ENCODE measurements around the gene HOTAIR.
A peak's percentile ranks its signal among the peaks of the same experiment; 100 is the strongest.

Gene HOTAIR

DNA sequence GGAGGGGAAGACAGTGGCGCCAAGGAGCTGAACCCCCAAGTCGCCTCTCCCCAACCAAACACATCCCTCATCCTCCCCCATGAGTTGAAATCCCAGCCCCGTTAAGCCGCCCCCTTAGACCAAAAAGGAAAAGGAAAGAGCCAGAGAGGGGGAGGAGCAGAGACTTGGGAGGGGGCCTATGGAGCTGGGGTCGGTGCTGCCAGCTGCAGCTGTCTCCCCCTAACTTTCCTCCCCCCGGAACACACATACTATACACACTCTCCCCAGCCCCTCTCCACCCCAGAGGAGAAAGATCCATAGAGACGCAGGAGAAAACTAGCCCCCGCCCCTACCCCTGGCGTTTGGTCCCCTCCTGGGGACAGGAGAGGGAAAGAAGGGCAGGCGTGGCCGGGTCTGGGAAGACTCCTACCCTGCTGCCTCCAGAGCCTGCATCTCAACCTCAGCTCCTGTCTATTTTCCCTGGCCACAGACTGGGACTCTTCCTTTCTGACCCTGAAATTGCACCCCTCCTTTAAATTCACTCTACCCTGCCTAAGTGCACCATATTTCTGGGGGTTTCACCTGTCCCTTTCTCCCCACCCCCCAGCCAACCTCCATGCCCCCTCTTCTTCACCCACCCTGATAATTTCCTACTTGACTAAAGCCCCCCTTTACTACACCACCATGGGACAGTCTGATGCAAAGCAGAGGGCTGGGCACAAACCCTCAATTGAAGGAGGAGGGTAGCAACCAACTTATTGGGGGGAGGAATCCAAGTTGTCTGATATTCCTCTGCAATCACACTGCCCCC is 23.6 kb upstream of the HOTAIR start:
- DNase-seq: no peak

- no peak for DNase-seq
Observed at GRCh38 chr12:53997204-53998109, 22.7 kb upstream of the HOTAIR start.

GRCh38 chr12:53996240-53997203 is 21.8 kb upstream of the HOTAIR start:
- no peak for DNase-seq

DNA sequence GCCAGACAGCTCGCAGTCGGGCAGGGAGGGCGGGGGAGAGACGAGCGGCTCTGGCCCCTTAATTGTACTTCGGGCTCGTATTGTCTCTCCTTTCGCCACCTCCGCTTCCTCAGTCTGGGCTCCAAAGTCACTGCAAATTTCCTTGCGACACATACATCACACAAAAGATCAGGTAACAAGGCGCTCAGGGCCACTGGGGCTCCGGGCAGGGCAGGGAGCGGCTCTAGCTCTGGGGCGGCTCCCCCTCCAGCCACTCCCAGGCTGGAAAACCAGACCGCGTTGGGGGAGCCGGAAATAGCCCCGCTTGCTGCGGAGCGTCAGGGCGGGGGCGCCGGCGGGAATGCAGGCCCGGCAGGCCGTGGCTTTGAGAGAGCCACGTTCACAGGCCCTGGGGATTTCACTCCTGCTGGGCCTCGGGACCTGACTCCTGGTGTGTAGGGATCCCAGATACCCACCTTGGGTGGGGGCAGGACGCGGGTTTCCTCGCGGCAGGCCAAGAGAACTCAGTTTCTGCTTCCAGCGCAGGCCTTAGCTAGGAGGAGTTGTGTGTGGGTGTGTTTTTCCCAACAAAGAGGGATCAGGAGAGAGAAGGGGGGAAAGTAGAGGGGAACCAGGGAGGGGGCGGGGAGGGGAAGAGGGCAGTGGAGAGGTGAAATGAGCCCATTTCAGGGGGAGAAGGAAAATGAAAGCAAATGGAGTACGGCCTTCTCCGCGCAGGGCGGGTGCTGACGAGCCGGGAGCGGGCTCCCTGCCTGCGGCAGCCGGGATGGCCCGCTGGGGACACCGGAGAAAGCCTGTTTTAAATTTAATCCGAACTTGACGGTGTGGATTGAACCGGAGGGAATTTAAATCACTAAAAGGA is 20.9 kb upstream of the HOTAIR start:
- DNase-seq: peak; percentile 46

- no peak for DNase-seq
Observed at GRCh38 chr12:53995002-53995377, 20.2 kb upstream of the HOTAIR start.

GRCh38 chr12:53994264-53995001 is 19.7 kb upstream of the HOTAIR start:
- no peak for DNase-seq

DNA sequence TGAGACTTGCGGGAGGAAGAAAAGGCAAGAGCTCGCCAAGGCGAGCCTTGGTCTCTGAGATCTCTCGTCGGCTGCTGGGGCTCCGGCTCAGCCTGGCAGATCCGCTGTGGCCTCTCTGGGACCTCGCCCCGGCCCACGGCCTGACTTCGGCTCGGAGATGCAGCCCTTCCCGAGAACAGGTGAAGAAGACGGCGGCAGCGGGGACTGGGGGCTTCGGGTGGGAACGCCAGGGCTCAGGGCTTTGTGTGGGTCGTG is 19.2 kb upstream of the HOTAIR start:
- no peak for DNase-seq

DNA sequence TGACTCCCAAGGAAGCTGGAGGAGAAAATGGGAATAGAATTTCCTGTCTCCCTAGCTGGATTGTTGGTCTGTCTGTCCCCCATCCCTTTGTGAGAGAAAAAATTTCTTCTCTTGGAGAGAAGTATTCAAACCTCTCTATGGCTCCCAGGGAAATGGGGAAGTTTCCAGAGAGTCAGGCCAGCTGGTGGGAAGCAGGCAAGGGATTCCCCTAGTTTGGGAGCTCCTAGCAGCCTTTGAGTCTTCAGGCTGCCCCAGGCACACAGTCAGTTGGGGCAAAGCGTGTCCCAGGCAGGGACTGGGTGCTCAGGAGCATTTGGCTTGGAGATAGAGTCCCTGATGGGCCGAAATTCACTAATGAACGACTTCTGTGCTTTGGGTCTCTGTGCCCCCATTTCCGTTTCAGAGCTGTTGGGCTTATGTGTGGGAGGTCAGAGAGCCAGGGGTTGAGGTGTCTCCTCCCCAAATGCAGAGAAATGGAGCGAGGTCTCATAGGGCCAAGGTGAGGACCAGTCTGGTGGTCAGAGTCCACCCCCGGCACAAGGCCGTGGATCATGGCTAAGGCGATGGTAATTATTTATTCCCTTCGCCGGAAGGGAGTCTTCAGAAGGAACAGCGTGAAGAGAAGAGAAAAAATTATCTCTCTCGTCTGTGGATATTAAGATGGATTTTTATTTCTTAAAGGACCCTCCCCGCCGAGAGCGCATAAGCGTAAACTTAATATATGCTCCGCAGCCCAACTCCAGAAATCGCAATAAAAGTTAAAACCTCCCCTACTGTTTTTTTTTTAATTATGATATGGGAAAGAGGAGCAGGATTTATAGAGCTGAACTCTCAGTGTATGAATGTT is 18.6 kb upstream of the HOTAIR start:
- DNase-seq: no peak

DNA sequence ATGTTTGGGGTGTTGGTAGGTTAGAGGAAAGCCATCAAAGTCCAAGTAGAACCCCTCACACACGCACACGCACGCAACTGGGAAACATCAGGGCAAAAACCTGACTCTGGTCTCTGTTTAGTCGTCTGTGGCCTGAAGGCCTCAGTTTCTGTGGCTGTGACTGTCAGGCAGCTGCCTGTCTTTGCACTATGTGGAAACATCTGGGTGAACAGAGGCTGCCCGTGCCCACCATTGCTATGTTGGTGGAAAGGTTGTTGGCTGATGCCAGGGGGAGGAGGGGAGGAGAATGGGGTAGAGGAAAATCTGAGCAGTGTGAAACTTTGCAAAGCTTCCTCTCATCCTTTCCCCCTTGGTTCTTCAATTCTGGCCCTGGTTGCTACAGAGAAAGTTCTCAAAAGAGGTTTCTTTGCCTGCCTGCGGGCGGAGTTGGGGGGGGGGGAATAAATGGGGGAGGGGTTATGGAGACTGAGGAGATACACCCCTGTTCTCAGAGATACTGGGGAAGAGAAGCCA is 17.7 kb upstream of the HOTAIR start:
- no peak for DNase-seq

DNA sequence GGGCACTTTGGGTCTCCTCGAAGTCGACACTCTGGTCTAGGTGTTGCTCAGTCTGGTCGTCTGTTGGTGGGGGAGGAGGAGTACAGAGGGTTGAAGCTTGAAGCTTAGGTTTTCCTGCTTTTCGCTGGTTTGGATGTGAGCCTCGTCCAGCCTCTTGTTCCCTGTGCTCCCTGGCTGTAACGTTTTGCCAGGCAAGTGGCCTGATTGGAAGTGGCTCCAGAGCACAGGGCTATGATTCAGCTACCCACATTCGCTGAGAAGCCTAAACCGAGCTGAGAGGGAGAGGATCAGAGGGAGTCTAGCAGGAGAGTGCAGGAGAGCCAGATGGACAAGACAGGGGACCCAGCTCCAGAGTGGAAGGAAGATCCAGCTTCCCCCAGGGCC is 16.3 kb upstream of the HOTAIR start:
- no peak for DNase-seq

DNA sequence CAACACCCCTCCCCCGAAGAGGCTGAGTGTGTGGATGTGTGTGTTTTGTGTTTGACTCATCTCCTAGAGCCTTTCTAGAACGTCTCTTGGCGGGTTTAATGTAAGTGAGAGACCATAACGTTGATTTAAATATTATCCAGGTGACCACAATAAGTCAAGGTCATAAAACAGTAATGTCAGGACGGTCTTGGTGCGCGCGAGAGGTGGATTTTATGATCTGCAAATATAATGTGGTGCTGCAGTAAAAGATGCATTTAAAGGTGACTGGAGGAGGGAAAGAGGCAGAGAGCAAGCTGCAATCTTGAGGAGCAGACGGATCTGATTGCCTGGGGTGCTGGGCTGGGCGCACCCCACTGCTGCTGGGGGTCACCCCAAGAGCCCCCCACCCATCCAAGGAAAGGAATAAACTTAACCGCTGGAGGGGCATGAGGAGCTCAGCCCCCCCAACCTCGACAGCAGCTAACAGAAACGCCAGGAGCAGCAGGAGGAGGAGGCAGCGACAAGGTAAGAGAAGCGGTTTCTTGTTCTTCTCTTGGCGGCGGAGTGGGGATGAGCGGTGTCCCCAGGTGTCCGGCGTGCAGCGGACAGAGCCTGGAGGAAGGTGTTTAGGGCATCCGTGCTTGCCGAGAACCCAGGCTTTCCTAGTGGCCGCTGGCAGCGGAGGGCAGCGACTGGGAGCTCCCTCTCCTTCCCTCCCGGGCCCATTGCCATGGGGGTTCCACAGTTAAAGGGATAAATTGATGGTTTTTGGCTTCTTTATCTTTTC is 15.7 kb upstream of the HOTAIR start:
- no peak for DNase-seq

- no peak for DNase-seq
Observed at GRCh38 chr12:53989227-53990113, 14.7 kb upstream of the HOTAIR start.

DNA sequence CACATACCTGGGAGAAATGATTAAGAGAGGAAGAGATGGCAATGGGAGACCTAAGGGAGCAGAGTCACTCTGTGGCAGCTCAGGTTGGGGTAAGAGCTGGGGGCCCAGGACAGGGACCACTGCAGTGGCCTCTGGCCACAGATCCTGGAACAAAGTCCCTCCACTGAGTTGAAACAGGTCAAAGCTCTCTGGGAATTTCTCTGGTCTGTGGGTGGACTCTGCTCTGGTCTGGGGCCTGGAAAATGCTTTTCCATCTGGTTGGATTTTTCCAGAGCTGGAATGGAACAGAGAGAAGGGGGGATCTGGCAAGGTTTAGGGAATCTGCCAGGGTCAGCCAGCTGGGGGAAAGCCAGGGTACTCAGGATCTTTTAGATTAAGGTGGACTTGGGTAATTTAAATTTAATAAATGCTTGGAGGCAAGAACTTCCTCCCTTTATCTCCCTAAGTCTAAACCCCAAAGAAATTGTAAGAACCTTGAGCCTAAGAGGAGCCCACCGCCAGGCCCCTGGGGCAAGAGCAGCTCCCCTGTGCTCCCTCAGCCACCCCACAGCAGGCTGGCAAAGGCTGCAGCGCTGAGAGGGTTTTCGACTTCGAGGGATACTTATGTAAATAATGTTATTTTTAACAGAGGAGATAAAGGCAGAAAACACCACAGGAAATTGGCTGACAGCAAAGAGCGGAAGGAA is 13.9 kb upstream of the HOTAIR start:
- no peak for DNase-seq

- DNase-seq: no peak
Observed at GRCh38 chr12:53987787-53988230, 13.1 kb upstream of the HOTAIR start.

DNA sequence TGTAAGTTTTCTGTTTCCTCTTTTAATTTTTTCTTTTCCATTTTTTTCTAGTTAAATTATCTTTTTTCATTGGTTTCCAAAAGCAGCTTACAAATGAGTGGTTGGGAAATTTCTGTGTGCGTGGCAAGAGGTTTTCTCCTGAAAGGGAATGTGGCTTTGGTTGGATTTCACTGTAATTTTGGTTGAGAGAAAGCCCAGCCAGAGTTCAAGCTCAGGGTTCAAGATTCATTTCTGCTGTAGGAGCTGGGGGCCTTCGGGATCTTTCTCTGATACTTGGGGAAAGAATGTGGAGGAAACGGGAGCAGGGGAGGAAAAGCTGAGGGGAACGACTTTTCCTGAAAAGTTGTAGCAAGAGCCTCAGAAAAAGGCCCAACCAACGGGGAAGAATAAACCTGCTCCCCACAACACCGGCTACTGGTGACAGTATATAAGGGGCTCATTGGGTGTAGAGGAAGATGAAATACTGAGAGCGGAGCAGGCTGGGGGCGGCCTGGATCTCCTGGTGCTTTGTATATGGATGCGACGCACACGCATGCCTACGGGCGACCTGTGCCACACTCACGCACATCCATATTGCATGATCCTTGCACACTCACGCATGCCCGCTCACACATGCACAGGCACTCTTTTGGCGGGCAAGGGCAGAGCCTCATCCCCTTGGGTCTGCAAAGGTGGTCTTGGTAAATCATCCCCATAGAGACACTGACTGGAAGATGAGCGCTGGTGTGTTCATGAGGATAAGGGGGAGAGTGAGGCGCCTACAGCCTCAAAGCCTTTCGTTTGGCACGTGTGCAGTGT is 12.1 kb upstream of the HOTAIR start:
- no peak for DNase-seq

GRCh38 chr12:53985994-53986685 is 11.4 kb upstream of the HOTAIR start:
- DNase-seq: no peak

DNA sequence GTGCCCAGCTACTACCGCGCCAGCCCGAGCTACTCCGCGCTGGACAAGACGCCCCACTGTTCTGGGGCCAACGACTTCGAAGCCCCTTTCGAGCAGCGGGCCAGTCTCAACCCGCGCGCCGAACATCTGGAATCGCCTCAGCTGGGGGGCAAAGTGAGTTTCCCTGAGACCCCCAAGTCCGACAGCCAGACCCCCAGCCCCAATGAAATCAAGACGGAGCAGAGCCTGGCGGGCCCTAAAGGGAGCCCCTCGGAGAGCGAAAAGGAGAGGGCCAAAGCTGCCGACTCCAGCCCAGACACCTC is 10.9 kb upstream of the HOTAIR start:
- no peak for DNase-seq
